HUES48 (cell line): Measurements from ENCODE around the gene CRISPLD2.

Experiments
- H3K27ac ChIP-seq: one replicate; pipeline ENCODE4 v1.7.0; 2013; ENCODE audit warnings: low read depth, low read length, inconsistent platforms
- H3K27me3 ChIP-seq: 2 replicates; pipeline ENCODE4 v1.6.1; 2013; ENCODE audit warnings: mild to moderate bottlenecking, low read length; ENCODE audit not compliant: control insufficient read depth, insufficient read depth
- H3K36me3 ChIP-seq: 2 replicates; pipeline ENCODE4 v1.6.1; 2013; ENCODE audit warnings: low read length; ENCODE audit not compliant: control insufficient read depth, insufficient read depth
- H3K4me1 ChIP-seq: 2 replicates; pipeline ENCODE4 v1.6.1; 2013; ENCODE audit warnings: mild to moderate bottlenecking, low read length; ENCODE audit not compliant: control insufficient read depth, insufficient read depth
- H3K4me3 ChIP-seq: 2 replicates; pipeline ENCODE4 v1.5.1; 2013; ENCODE audit warnings: mild to moderate bottlenecking, low read depth, low read length
- H3K9ac ChIP-seq: 2 replicates; pipeline ENCODE4 v1.6.1; 2013; ENCODE audit warnings: mild to moderate bottlenecking, low read depth, low read length, moderate library complexity
- H3K9me3 ChIP-seq: 2 replicates; pipeline ENCODE4 v1.6.1; 2013; ENCODE audit warnings: low read length; ENCODE audit not compliant: control insufficient read depth, insufficient read depth

The CRISPLD2 gene

GRCh38 chr16:84803146-84803545, 16.6 kb upstream of the CRISPLD2 start:
- Histone ChIP-seq H3K4me3 (no peak overlapping the region), H3K27ac (no peak overlapping the region), H3K4me1 (no peaks in the 10 kb centered on the region), H3K27me3 (no peaks in the 10 kb centered on the region), H3K9ac (no peak overlapping the region), H3K9me3 (no peaks in the 10 kb centered on the region), H3K36me3 (no peaks in the 10 kb centered on the region)

- Histone ChIP-seq H3K4me1 (no peaks in the 10 kb centered on the region), H3K9me3 (no peaks in the 10 kb centered on the region), H3K4me3 (no peak overlapping the region), H3K36me3 (no peaks in the 10 kb centered on the region), H3K9ac (no peak overlapping the region), H3K27ac (no peak overlapping the region), H3K27me3 (no peaks in the 10 kb centered on the region)
Measured at GRCh38 chr16:84804326-84804725, 15.5 kb upstream of the CRISPLD2 start.

GRCh38 chr16:84806256-84806889, 13.4 kb upstream of the CRISPLD2 start:
- no peaks in the 10 kb centered on the region for H3K4me1 ChIP-seq
- H3K9me3 ChIP-seq: no peaks in the 10 kb centered on the region
- no peak overlapping the region for H3K27ac ChIP-seq
- no peak overlapping the region for H3K9ac ChIP-seq
- H3K36me3 ChIP-seq: no peaks in the 10 kb centered on the region
- no peak overlapping the region for H3K4me3 ChIP-seq
- H3K27me3 ChIP-seq: no peaks in the 10 kb centered on the region

- Histone ChIP-seq H3K27me3 (no peaks in the 10 kb centered on the region), H3K4me1 (no peaks in the 10 kb centered on the region), H3K9me3 (no peaks in the 10 kb centered on the region), H3K36me3 (no peaks in the 10 kb centered on the region), H3K27ac (no peak overlapping the region), H3K9ac (no peak overlapping the region), H3K4me3 (no peak overlapping the region)
Measured at GRCh38 chr16:84806890-84807258, 12.9 kb upstream of the CRISPLD2 start.

GRCh38 chr16:84807776-84808175, 12.0 kb upstream of the CRISPLD2 start:
- Histone ChIP-seq H3K36me3 (no peaks in the 10 kb centered on the region), H3K9ac (no peak overlapping the region), H3K27ac (no peak overlapping the region), H3K4me3 (no peak overlapping the region), H3K4me1 (no peaks in the 10 kb centered on the region), H3K9me3 (no peaks in the 10 kb centered on the region), H3K27me3 (no peaks in the 10 kb centered on the region)

GRCh38 chr16:84808826-84809225, 11.0 kb upstream of the CRISPLD2 start:
- H3K9ac ChIP-seq: no peak overlapping the region
- H3K4me3 ChIP-seq: no peak overlapping the region
- H3K4me1 ChIP-seq: no peaks in the 10 kb centered on the region
- no peak overlapping the region for H3K27ac ChIP-seq
- H3K9me3 ChIP-seq: no peaks in the 10 kb centered on the region
- no peaks in the 10 kb centered on the region for H3K36me3 ChIP-seq
- H3K27me3 ChIP-seq: no peaks in the 10 kb centered on the region

- H3K4me3 ChIP-seq: no peak overlapping the region
- no peaks in the 10 kb centered on the region for H3K36me3 ChIP-seq
- H3K9ac ChIP-seq: no peak overlapping the region
- H3K9me3 ChIP-seq: no peaks in the 10 kb centered on the region
- H3K4me1 ChIP-seq: no peaks in the 10 kb centered on the region
- H3K27ac ChIP-seq: no peak overlapping the region
- no peaks in the 10 kb centered on the region for H3K27me3 ChIP-seq
Measured at GRCh38 chr16:84810518-84811273, 9.1 kb upstream of the CRISPLD2 start.

GRCh38 chr16:84811529-84811928, 8.3 kb upstream of the CRISPLD2 start:
- no peaks in the 10 kb centered on the region for H3K4me1 ChIP-seq
- H3K9me3 ChIP-seq: no peaks in the 10 kb centered on the region
- no peak overlapping the region for H3K4me3 ChIP-seq
- H3K36me3 ChIP-seq: no peaks in the 10 kb centered on the region
- no peak overlapping the region for H3K27ac ChIP-seq
- no peaks in the 10 kb centered on the region for H3K27me3 ChIP-seq
- no peak overlapping the region for H3K9ac ChIP-seq

- H3K27ac ChIP-seq: no peak overlapping the region
- H3K27me3 ChIP-seq: no peaks in the 10 kb centered on the region; the same call in 1 of the 2 replicates
- H3K9ac ChIP-seq: no peak overlapping the region
Measured at GRCh38 chr16:84813141-84813934, 6.4 kb upstream of the CRISPLD2 start.

GRCh38 chr16:84815462-84815861, 4.3 kb upstream of the CRISPLD2 start:
- Histone ChIP-seq H3K9ac (no peak overlapping the region), H3K27ac (no peak overlapping the region), H3K4me1 (peaks cover 3% of the 10 kb centered on the region; the same call in 1 of the 2 replicates), H3K4me3 (no peak overlapping the region), H3K36me3 (no peaks in the 10 kb centered on the region), H3K27me3 (peaks cover 18% of the 10 kb centered on the region), H3K9me3 (no peaks in the 10 kb centered on the region)

More at GRCh38 chr16:84813141-84813934, 6.4 kb upstream of the CRISPLD2 start:
- no peaks in the 10 kb centered on the region for H3K9me3 ChIP-seq
- no peak overlapping the region for H3K4me3 ChIP-seq
- no peaks in the 10 kb centered on the region for H3K4me1 ChIP-seq
- H3K36me3 ChIP-seq: no peaks in the 10 kb centered on the region

GRCh38 chr16:84816023-84816422, 3.8 kb upstream of the CRISPLD2 start:
- Histone ChIP-seq H3K27ac (no peak overlapping the region), H3K9me3 (no peaks in the 10 kb centered on the region), H3K27me3 (peaks cover 24% of the 10 kb centered on the region), H3K4me1 (peaks cover 3% of the 10 kb centered on the region; the same call in 1 of the 2 replicates), H3K36me3 (no peaks in the 10 kb centered on the region), H3K4me3 (no peak overlapping the region), H3K9ac (no peak overlapping the region)
